GM23248 (cell line): ENCODE data around the gene CSPG5. TPM values are rescaled to one million over a fixed set of nuclear protein-coding genes. Genes with fewer than 3 reads are reported as not detected.

Experiments
- DNase-seq: peaks from one replicate; pipeline ENCODE4 v3.0.0-alpha.2; 2015
- H2AFZ ChIP-seq: fragments of 200-600 bp; sonication (generic); 2 replicates; pipeline ENCODE4 v1.6.1; 2016; ENCODE audit warnings: antibody characterized with exemption
- H3F3A ChIP-seq: fragments of 200-600 bp; sonication (generic); 2 replicates; pipeline ENCODE4 v1.6.1; 2016; ENCODE audit warnings: mild to moderate bottlenecking, antibody characterized with exemption, mixed run types; ENCODE audit not compliant: insufficient read depth
- H3K27ac ChIP-seq: fragments of 200-600 bp; sonication (generic); 2 replicates; pipeline ENCODE4 v1.5.1; 2016; ENCODE audit warnings: mild to moderate bottlenecking
- H3K27me3 ChIP-seq: fragments of 200-600 bp; sonication (generic); replicated peaks from 2 replicates; pipeline ENCODE4 v1.6.1; 2016; ENCODE audit warnings: mild to moderate bottlenecking; ENCODE audit not compliant: insufficient read depth
- H3K36me3 ChIP-seq: fragments of 200-600 bp; sonication (generic); 2 replicates; pipeline ENCODE4 v1.6.1; 2016; ENCODE audit warnings: low read depth, mild to moderate bottlenecking
- H3K4me1 ChIP-seq: fragments of 200-600 bp; sonication (generic); 2 replicates; pipeline ENCODE4 v1.6.1; 2016; ENCODE audit warnings: mild to moderate bottlenecking; ENCODE audit not compliant: insufficient read depth
- H3K4me2 ChIP-seq: fragments of 200-600 bp; sonication (generic); one replicate; pipeline ENCODE4 v1.6.1; 2016; ENCODE audit warnings: mild to moderate bottlenecking; ENCODE audit not compliant: unreplicated experiment
- H3K4me3 ChIP-seq: fragments of 200-600 bp; sonication (generic); 2 replicates; pipeline ENCODE4 v1.5.1; 2016; ENCODE audit warnings: mild to moderate bottlenecking
- H3K79me2 ChIP-seq: fragments of 200-600 bp; sonication (generic); 2 replicates; pipeline ENCODE4 v1.6.1; 2016; ENCODE audit warnings: mild to moderate bottlenecking; ENCODE audit not compliant: insufficient read depth
- H3K9ac ChIP-seq: fragments of 200-600 bp; sonication (generic); 2 replicates; pipeline ENCODE4 v1.6.1; 2016; ENCODE audit warnings: mild to moderate bottlenecking
- H3K9me2 ChIP-seq: fragments of 200-600 bp; sonication (generic); 2 replicates; pipeline ENCODE4 v1.6.1; 2016; ENCODE audit warnings: mixed run types, mild to moderate bottlenecking, moderate library complexity; ENCODE audit not compliant: insufficient read depth
- H3K9me3 ChIP-seq: fragments of 200-600 bp; sonication (generic); one replicate; pipeline ENCODE4 v1.6.1; 2017; ENCODE audit warnings: low read depth
- H4K20me1 ChIP-seq: fragments of 200-600 bp; sonication (generic); 2 replicates; pipeline ENCODE4 v1.6.0; 2016; ENCODE audit not compliant: insufficient read depth
- EZH2 ChIP-seq: fragments of 200-600 bp; sonication (generic); IDR thresholded peaks from 2 replicates; pipeline ENCODE4 v1.6.1; 2018; ENCODE audit warnings: antibody characterized with exemption, mild to moderate bottlenecking; ENCODE audit not compliant: insufficient read depth, poor library complexity, severe bottlenecking
- EZH2phosphoT487 ChIP-seq: fragments of 200-600 bp; sonication (generic); IDR thresholded peaks from 2 replicates; pipeline ENCODE4 v1.6.1; 2018; ENCODE audit warnings: antibody characterized with exemption, moderate library complexity, mild to moderate bottlenecking, low read depth; ENCODE audit not compliant: insufficient read depth
- WGBS, 2 experiments: methylation state at CpG; one replicate each; pipeline ENCODE4 v1.1.6; 2015 to 2017; ENCODE audit warnings: low lambda C conversion rate in 2 of 2, low coverage in 1 of 2; ENCODE audit errors: missing lambda C conversion rate in 2 of 2; 5-methylcytosine and 5-hydroxymethylcytosine counted together
- in situ Hi-C: fragments of 300-500 bp; cut with MboI; formaldehyde crosslinking; loops from 2 replicates; pipeline ENCODE4 v1.15.0; 2020
- polyA plus RNA-seq: library from polyadenylated mRNA; unstranded; fragments of >200 nt; fragmentation: Nextera tagmentation; extraction: Ambion mirVana; gene quantifications from 2 replicates; pipeline ENCODE4 v1.2.1, GENCODE V29; 2016
- total RNA-seq: library from RNA; depleted of rRNA; stranded (reverse); fragments of >200 nt; shearing (Covaris generic); gene quantifications from 2 replicates; pipeline ENCODE4 v1.2.3, GENCODE V29; 2014

The CSPG5 gene
- total and polyA plus RNA-seq, 2 experiments from 2014 or later = 0.54 TPM; not detected in 1

DNA sequence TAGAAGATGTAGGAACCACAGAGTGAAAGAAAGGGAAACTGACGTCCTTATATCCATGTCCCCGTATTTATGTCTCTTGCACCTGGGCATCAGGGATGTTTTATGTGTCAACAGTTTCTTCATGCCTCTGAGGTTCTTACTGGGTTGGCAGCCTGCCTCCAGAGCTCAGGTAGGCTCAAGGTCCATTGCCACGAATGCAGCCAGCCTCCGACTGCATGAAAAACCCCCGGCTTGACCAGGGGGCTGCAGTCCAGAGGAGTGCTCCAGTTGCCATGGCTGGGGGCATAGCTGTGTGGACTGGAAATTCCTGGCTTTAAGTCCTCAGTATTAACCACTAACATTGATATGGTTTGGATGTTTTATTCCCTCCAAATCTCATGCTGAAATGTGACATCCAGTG lies 2.8 kb upstream of the CSPG5 start:
- Histone ChIP-seq H3K4me1 (no peaks in the 10 kb centered on the region), H4K20me1 (no peaks in the 10 kb centered on the region), H3K9ac (no peak overlapping the region), H3K9me2 (no peaks in the 10 kb centered on the region), H3K27ac (no peak overlapping the region), H3K9me3 (no peaks in the 10 kb centered on the region), H2AFZ (no peak overlapping the region), H3K36me3 (peaks cover 10% of the 10 kb centered on the region; the same call in 1 of the 2 replicates), H3K27me3 (peaks cover 20% of the 10 kb centered on the region), H3K79me2 (no peaks in the 10 kb centered on the region), H3K4me2 (no peak overlapping the region), H3F3A (peaks cover 8% of the 10 kb centered on the region; the same call in 1 of the 2 replicates), H3K4me3 (no peak overlapping the region)
- 62 to 63% methylated on average over 5 of the region's 5 CpGs for WGBS, 2 experiments
- DNase-seq = no peak
- TF ChIP-seq EZH2 (no peak), EZH2phosphoT487 (no peak)
- in situ Hi-C loops = no loop called here

DNA sequence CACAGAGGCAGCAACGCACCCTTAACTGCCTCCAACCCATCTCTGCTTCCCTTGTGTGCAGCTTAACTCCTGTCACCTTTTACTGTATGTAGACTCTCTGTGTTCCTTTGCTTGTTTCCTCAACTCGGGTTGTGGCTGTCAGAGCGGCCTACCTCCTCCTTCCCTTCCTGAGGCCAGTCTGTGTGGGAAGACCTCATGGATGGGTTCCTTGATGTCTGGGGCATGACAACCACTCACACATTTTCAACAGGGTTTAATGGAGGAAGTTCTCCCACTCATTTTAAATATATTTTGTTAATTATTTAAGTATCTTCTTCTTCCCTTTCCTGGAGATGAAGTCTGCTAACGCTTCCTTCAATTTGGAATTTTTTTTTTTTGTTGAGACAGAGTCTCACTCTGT lies 1.8 kb upstream of the CSPG5 start:
- in situ Hi-C loops = no loop called here
- no peak overlapping the region for H3K4me3 ChIP-seq
- DNase-seq = no peak
- H3K9me2 ChIP-seq = no peaks in the 10 kb centered on the region
- no peaks in the 10 kb centered on the region for H4K20me1 ChIP-seq
- no peak overlapping the region for H3K9ac ChIP-seq
- 72 to 73% methylated on average over 4 of the region's 4 CpGs for WGBS, 2 experiments
- no peaks in the 10 kb centered on the region for H3K4me1 ChIP-seq
- H3F3A ChIP-seq = peaks cover 8% of the 10 kb centered on the region; the same call in 1 of the 2 replicates
- H3K9me3 ChIP-seq = no peaks in the 10 kb centered on the region
- TF ChIP-seq EZH2 (no peak), EZH2phosphoT487 (no peak)
- no peak overlapping the region for H3K27ac ChIP-seq
- H2AFZ ChIP-seq = no peak overlapping the region
- H3K27me3 ChIP-seq = peaks cover 20% of the 10 kb centered on the region
- no peak overlapping the region for H3K4me2 ChIP-seq
- H3K36me3 ChIP-seq = peaks cover under 1% of the 10 kb centered on the region; the same call in 1 of the 2 replicates
- H3K79me2 ChIP-seq = no peaks in the 10 kb centered on the region

DNA sequence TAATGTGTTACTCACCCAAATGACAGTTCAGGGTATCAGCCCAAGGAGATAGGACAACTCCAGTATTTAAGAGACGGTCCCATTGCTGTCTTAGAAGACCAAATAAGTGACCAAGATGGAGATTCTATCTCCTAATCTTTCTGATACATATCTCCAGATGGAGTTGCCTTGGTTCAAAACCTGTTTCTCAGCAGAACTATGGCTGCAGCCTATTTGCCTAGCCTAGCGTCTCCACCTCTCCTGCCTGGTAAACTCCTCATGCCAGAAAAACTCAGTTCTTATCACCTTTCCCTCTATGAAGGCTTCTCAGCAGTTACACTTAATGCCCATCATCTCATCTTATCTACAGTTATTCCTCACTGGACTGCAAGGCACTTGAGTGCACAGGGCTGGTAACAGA lies 1.2 kb upstream of the CSPG5 start:
- no peaks in the 10 kb centered on the region for H3K36me3 ChIP-seq
- peaks cover 8% of the 10 kb centered on the region; the same call in 1 of the 2 replicates for H3F3A ChIP-seq
- H3K79me2 ChIP-seq = no peaks in the 10 kb centered on the region
- no peaks in the 10 kb centered on the region for H3K9me2 ChIP-seq
- no peak overlapping the region for H2AFZ ChIP-seq
- H3K27ac ChIP-seq = no peak overlapping the region
- no peaks in the 10 kb centered on the region for H4K20me1 ChIP-seq
- WGBS, 2 experiments = 91 to 94% methylated on average over 2 of the region's 2 CpGs
- no peak overlapping the region for H3K4me2 ChIP-seq
- TF ChIP-seq EZH2phosphoT487 (no peak), EZH2 (peak; percentile 59)
- no peak for DNase-seq
- H3K4me1 ChIP-seq = no peaks in the 10 kb centered on the region
- H3K4me3 ChIP-seq = no peak overlapping the region
- no peaks in the 10 kb centered on the region for H3K9me3 ChIP-seq
- no peak overlapping the region for H3K9ac ChIP-seq
- peaks cover 20% of the 10 kb centered on the region for H3K27me3 ChIP-seq
- in situ Hi-C loops = no loop called here

DNA sequence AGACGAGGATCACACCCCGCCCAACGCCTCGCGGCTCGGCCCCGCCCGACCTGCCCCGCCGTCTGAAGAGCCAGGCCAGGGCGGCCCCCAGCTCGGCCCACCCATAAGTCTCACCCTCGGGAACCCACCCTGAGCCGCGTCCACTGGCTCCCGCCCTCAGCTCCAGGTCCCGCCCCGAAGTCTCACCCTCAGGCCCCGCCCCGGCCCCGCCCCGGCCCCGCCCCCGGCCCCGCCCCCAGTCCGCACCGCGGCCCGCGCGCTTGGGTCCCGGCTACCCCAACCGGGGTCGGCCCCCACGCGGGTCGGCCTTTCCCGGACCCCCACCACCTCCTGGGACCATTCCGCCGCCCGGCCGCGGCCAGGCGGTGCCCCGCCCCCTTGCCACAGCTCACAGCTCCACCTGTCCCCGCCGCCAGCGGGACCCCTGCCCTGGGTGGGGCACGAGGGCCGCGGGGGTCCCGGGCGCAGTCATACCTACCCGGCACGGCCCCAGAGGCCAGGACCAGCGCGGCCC lies 489 bp downstream of the CSPG5 start:
- Histone ChIP-seq H4K20me1 (no peaks in the 10 kb centered on the region), H3K79me2 (no peaks in the 10 kb centered on the region), H3K36me3 (no peaks in the 10 kb centered on the region), H3K27me3 (peaks cover 20% of the 10 kb centered on the region), H3K9me2 (no peaks in the 10 kb centered on the region), H3K9ac (no peak overlapping the region), H3K9me3 (no peaks in the 10 kb centered on the region), H2AFZ (peak overlapping the region; percentile 75), H3F3A (peaks cover 3% of the 10 kb centered on the region; the same call in 1 of the 2 replicates), H3K4me1 (no peaks in the 10 kb centered on the region), H3K27ac (no peak overlapping the region), H3K4me3 (peak overlapping the region; percentile 67), H3K4me2 (peak overlapping the region; percentile 57)
- 0 to 1% methylated on average over 7 to 36 of the region's 57 CpGs for WGBS, 2 experiments
- TF ChIP-seq EZH2phosphoT487 = no peak
- TF ChIP-seq EZH2 = no peak
- DNase-seq = peak; percentile 53
- in situ Hi-C loops = no loop called here
